Gastrocnemius medialis (tissue), 4 donors: ENCODE measurements around the gene AANAT. TPM values are rescaled to one million over a fixed set of nuclear protein-coding genes. Genes with fewer than 3 reads are reported as not detected.

Source experiments
- ATAC-seq, 2 donors: fragments of 150-250 bp; one replicate each; pipeline ENCODE4 v1.9.1; 2016
- DNase-seq, 2 donors: peaks; one replicate each; pipeline ENCODE4 v3.0.0-alpha.2; 2019
- H3K27ac ChIP-seq, 4 donors: fragments of 200-600 bp; sonication (generic); 1 replicate in 1 of 4; 2 replicates in 3 of 4; pipeline ENCODE4 v1.5.1; 2016 to 2018; ENCODE audit warnings: mild to moderate bottlenecking in 2 of 4, moderate library complexity in 1 of 4
- H3K27me3 ChIP-seq, 3 donors: fragments of 200-600 bp; sonication (generic) in 2 of 3; 1 replicate in 1 of 3; 2 replicates in 2 of 3; pipeline versions ENCODE4 v1.5.1 to v1.6.0; 2016 to 2019; ENCODE audit warnings: mild to moderate bottlenecking in 1 of 3, moderate library complexity in 1 of 3
- H3K36me3 ChIP-seq, 2 donors: fragments of 200-600 bp; sonication (generic) in 1 of 2; one replicate each; pipeline ENCODE4 v1.5.1; 2017 to 2018
- H3K4me1 ChIP-seq, 2 donors: fragments of 200-600 bp; sonication (generic) in 1 of 2; one replicate each; pipeline ENCODE4 v1.5.1; 2016 to 2017; ENCODE audit warnings: mild to moderate bottlenecking in 2 of 2
- H3K4me3 ChIP-seq, 4 donors: fragments of 200-600 bp; sonication (generic) in 3 of 4; 1 replicate in 1 of 4; 2 replicates in 3 of 4; pipeline ENCODE4 v1.5.1; 2016 to 2019; ENCODE audit warnings: mild to moderate bottlenecking in 2 of 4
- H3K9me3 ChIP-seq, 3 donors: fragments of 200-600 bp; sonication (generic) in 2 of 3; 1 replicate in 1 of 3; 2 replicates in 2 of 3; pipeline ENCODE4 v1.5.1; 2016 to 2019
- POLR2A ChIP-seq, 2 donors: fragments of 450-650 bp; IDR thresholded peaks; one replicate each; pipeline ENCODE4 v1.6.1; 2017; ENCODE audit warnings: antibody characterized with exemption in 2 of 2, mild to moderate bottlenecking in 2 of 2, moderate library complexity in 2 of 2
- in situ Hi-C, 4 donors: fragments of 200-750 bp; cut with MboI; loops; one replicate each; pipeline versions ENCODE4 v1.15.0 to v1.8.0; 2017; ENCODE audit warnings: low sequenced_read_pairs in 4 of 4
- intact Hi-C: fragments of 100-400 bp; cut with DNase I; formaldehyde crosslinking; loops from one replicate; pipeline ENCODE4 v1.15.1; 2023; ENCODE audit warnings: low total_unique reads
- total RNA-seq, 4 donors: library from RNA; depleted of rRNA; stranded (reverse); fragments of >200 nt; gene quantifications; one replicate each; pipeline versions ENCODE4 v1.1.0 to v1.2.3, GENCODE V29; 2016
- TF ChIP-seq, protein P1 (sequence below), 5 experiments: fragments of 450-650 bp in 3 of 5; fragments of 200-600 bp in 2 of 5; sonication (generic) in 2 of 5; IDR thresholded peaks in 4 of 5; conservative IDR thresholded peaks in 1 of 5; 1 replicate in 4 of 5; 2 replicates in 1 of 5; pipeline ENCODE4 v1.5.1; 2016 to 2019; ENCODE audit warnings: antibody characterized with exemption in 5 of 5, mild to moderate bottlenecking in 3 of 5, moderate library complexity in 3 of 5

The AANAT gene
- total RNA-seq, 4 donors from 2014 or later = not detected

DNA sequence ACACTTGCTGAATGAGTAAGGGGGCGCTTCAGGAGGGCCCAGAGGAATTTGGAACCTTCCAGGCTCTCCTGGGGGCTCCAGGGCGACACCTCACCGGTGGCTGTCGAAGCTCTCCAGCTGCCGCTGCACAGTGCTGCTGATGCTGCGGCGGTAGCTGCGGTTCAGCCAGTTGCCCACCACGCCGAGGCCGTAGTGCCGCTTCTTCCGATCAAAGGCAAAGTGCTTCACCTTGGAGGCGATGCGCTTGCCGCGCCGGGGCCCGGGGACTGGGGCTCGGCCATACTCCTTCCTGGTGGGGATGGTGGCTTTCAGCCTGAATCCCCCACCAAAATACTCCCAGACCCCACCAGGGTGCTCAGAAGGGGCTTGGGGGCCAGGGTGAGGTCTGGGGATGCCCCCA, 9.3 kb downstream of the AANAT start:
- in situ Hi-C loops (no loop called here), intact Hi-C loops (no loop called here)
- Histone ChIP-seq H3K27ac (no peak overlapping the region), H3K36me3 (peaks cover 0 to 59% of the 10 kb centered on the region in 2 donors), H3K4me1 (no peaks in the 10 kb centered on the region), H3K27me3 (no peaks in the 10 kb centered on the region), H3K9me3 (no peaks in the 10 kb centered on the region), H3K4me3 (no peak overlapping the region)
- ATAC-seq (no peak), DNase-seq (no peak)
- TF ChIP-seq, protein P1, sequence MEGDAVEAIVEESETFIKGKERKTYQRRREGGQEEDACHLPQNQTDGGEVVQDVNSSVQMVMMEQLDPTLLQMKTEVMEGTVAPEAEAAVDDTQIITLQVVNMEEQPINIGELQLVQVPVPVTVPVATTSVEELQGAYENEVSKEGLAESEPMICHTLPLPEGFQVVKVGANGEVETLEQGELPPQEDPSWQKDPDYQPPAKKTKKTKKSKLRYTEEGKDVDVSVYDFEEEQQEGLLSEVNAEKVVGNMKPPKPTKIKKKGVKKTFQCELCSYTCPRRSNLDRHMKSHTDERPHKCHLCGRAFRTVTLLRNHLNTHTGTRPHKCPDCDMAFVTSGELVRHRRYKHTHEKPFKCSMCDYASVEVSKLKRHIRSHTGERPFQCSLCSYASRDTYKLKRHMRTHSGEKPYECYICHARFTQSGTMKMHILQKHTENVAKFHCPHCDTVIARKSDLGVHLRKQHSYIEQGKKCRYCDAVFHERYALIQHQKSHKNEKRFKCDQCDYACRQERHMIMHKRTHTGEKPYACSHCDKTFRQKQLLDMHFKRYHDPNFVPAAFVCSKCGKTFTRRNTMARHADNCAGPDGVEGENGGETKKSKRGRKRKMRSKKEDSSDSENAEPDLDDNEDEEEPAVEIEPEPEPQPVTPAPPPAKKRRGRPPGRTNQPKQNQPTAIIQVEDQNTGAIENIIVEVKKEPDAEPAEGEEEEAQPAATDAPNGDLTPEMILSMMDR (IDR thresholded peaks at IDR 0.05 in 4 of 5, conservative IDR thresholded peaks at IDR 0.05 in 1 of 5) = no peak
- TF ChIP-seq POLR2A (IDR thresholded peaks at IDR 0.05) = no peak

DNA sequence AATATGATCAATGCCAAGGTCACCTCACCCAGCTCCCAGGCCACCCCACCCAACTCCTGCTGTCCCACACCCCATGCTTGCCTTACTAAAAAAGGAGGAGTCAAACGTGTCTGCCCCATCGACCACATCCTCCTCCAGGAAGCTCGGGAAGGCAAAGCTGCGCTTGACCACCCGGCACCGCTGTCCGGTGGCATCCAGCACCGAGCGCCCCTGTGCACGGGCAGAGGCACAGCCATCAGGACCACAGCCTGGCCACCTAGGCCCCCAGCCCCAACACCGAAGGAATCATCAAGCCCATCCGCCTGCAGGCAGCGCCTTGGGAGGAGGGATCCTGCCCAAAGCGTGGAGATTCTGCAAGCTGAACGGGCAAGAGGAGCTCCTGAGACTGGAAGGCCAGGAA, 10.2 kb downstream of the AANAT start:
- Histone ChIP-seq H3K4me3 (no peak overlapping the region), H3K27ac (no peak overlapping the region), H3K9me3 (no peaks in the 10 kb centered on the region), H3K27me3 (no peaks in the 10 kb centered on the region), H3K4me1 (no peaks in the 10 kb centered on the region), H3K36me3 (peaks cover 0 to 51% of the 10 kb centered on the region in 2 donors)
- in situ Hi-C loops (no loop called here), intact Hi-C loops (no loop called here)
- DNase-seq (no peak), ATAC-seq (no peak)
- TF ChIP-seq, protein P1 (IDR thresholded peaks at IDR 0.05 in 4 of 5, conservative IDR thresholded peaks at IDR 0.05 in 1 of 5) = no peak
- no peak for TF ChIP-seq POLR2A (IDR thresholded peaks at IDR 0.05)

DNA sequence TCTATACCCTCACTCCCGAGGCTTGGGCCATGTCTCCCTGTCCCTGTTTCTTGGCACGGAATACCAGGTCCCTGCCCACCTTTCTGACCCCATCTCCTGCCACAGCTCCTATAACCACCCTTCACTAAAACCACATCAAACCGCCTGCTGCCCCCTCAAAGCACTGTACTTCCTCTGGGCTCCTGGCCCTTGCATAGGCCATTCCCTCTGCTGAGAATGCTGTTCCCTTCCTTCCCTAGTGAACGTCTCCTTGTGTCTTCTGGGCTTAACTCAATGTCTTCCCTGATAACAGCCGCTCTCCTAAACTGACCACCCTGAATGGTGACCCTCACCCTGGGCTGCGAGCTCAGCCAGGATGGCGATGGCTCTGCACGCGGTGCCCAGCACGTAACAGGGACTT, 10.7 kb downstream of the AANAT start:
- in situ Hi-C loops = no loop called here

DNA sequence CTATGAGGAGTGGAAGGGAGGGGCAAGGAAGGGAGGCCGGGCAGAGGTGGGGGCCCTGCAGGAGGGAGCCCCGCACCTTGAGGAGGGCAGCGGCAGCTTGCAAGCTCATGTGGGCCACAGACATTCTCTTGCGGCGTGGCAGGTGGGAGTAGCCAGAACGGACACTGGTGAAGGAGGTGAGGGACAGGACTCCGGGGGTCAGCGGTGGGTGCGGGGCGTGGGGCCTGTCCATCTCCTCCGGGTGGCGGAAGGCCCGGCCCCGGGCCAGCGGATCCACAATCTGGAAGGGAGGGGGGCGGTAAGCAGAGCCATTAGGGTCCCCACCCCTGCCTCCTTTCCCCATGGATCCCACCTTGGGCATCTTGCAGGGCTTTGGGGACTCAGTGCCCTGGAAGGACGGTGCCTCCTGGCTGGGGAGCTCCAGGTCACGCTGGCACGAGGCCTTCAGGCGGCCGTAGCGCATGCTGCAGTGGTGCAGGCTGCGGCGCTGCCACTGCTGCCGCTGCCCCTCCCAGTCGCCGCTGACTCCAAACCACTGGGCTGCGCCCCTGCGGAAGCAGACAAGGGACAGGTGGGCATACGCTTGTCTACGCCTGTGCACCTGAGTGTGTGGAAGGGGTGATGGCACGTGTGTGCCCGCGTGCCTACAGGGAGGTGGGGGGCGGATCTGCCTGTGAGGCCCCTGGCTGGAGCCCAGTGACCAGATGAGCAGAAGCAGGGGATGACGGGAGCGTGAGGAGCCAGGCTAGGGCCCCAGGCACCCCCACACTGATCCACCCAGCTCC, 11.5 kb downstream of the AANAT start:
- Histone ChIP-seq H3K4me1 (no peaks in the 10 kb centered on the region), H3K4me3 (no peak overlapping the region), H3K9me3 (no peaks in the 10 kb centered on the region), H3K27ac (no peak overlapping the region), H3K36me3 (peaks cover 0 to 38% of the 10 kb centered on the region in 2 donors), H3K27me3 (no peaks in the 10 kb centered on the region)
- DNase-seq (no peak), ATAC-seq (no peak)
- in situ Hi-C loops = no loop called here
- intact Hi-C loops = no loop called here
- TF ChIP-seq, protein P1 (IDR thresholded peaks at IDR 0.05 in 4 of 5, conservative IDR thresholded peaks at IDR 0.05 in 1 of 5) = no peak
- TF ChIP-seq POLR2A (IDR thresholded peaks at IDR 0.05) = no peak

More for the DNA sequence above, 10.7 kb downstream of the AANAT start:
- DNase-seq (no peak), ATAC-seq (no peak)
- no peak overlapping the region for H3K27ac ChIP-seq
- no peaks in the 10 kb centered on the region for H3K9me3 ChIP-seq
- H3K4me1 ChIP-seq = no peaks in the 10 kb centered on the region
- TF ChIP-seq POLR2A (IDR thresholded peaks at IDR 0.05) = no peak
- TF ChIP-seq, protein P1 (IDR thresholded peaks at IDR 0.05 in 4 of 5, conservative IDR thresholded peaks at IDR 0.05 in 1 of 5) = no peak
- peaks cover 0 to 46% of the 10 kb centered on the region in 2 donors for H3K36me3 ChIP-seq
- intact Hi-C loops = no loop called here
- no peaks in the 10 kb centered on the region for H3K27me3 ChIP-seq
- H3K4me3 ChIP-seq = no peak overlapping the region
